Fibroblast of lung (primary cell): ENCODE data around the gene RAI1. TPM values are rescaled to one million over a fixed set of nuclear protein-coding genes. Genes with fewer than 3 reads are reported as not detected.

Source experiments
- DNase-seq, 2 donors: peaks; one replicate each; pipeline versions ENCODE4 v3.0.0 to v3.0.0-alpha.2; 2010; ENCODE audit warnings: low read depth in 2 of 2
- H2AFZ ChIP-seq: 2 replicates; pipeline ENCODE4 v1.5.1; 2012; ENCODE audit warnings: low read length, control low read depth, inconsistent platforms
- H3K27ac ChIP-seq: 2 replicates; pipeline ENCODE4 v1.5.1; 2011; ENCODE audit warnings: low read length, control low read depth; ENCODE audit not compliant: insufficient read depth
- H3K27me3 ChIP-seq: 2 replicates; pipeline ENCODE4 v1.5.1; 2011; ENCODE audit warnings: mild to moderate bottlenecking, low read length; ENCODE audit not compliant: control insufficient read depth, insufficient read depth
- H3K36me3 ChIP-seq: 2 replicates; pipeline ENCODE4 v1.5.1; 2011; ENCODE audit warnings: low read length; ENCODE audit not compliant: control insufficient read depth, insufficient read depth
- H3K4me1 ChIP-seq: 2 replicates; pipeline ENCODE4 v1.5.1; 2011; ENCODE audit warnings: low read length; ENCODE audit not compliant: control insufficient read depth, insufficient read depth; ENCODE audit errors: extremely low read depth
- H3K4me2 ChIP-seq: 2 replicates; pipeline ENCODE4 v1.5.1; 2011; ENCODE audit warnings: low read length, control low read depth; ENCODE audit not compliant: insufficient read depth; ENCODE audit errors: extremely low read depth
- H3K4me3 ChIP-seq, 4 experiments: fragments of 200-600 bp in 1 of 4; sonication (generic) in 1 of 4; replicated peaks in 1 of 4; 2 replicates each; pipeline ENCODE4 v1.5.1; 2011 to 2016; ENCODE audit warnings: low read length in 4 of 4, low read depth in 3 of 4, mild to moderate bottlenecking in 3 of 4, control low read depth in 2 of 4, inconsistent platforms in 1 of 4, mixed read lengths in 1 of 4; ENCODE audit not compliant: insufficient read depth in 1 of 4; ENCODE audit errors: control extremely low read depth in 1 of 4
- H3K79me2 ChIP-seq: 2 replicates; pipeline ENCODE4 v1.5.1; 2012; ENCODE audit warnings: mild to moderate bottlenecking, low read length, inconsistent platforms; ENCODE audit not compliant: control insufficient read depth, insufficient read depth
- H3K9ac ChIP-seq: 2 replicates; pipeline ENCODE4 v1.5.1; 2011; ENCODE audit warnings: mild to moderate bottlenecking, low read length, control low read depth; ENCODE audit not compliant: insufficient read depth
- H3K9me3 ChIP-seq: 2 replicates; pipeline ENCODE4 v1.5.1; 2012; ENCODE audit warnings: low read depth, low read length; ENCODE audit not compliant: control insufficient read depth, insufficient read depth
- H4K20me1 ChIP-seq: 2 replicates; pipeline ENCODE4 v1.5.1; 2011; ENCODE audit warnings: low read length; ENCODE audit not compliant: control insufficient read depth, insufficient read depth; ENCODE audit errors: extremely low read depth
- EZH2 ChIP-seq: IDR thresholded peaks from 2 replicates; pipeline ENCODE4 v1.5.1; 2012; ENCODE audit warnings: low read length, control low read depth, mild to moderate bottlenecking; ENCODE audit errors: missing control alignments
- polyA plus RNA-seq, 2 donors: library from polyadenylated mRNA; depleted of rRNA in 1 of 2; stranded (reverse) in 1 of 2; unstranded in 1 of 2; fragments of >200 nt; gene quantifications; 2 replicates each; pipeline ENCODE4 v1.2.1, GENCODE V29; 2011 to 2012; ENCODE audit warnings: missing spikeins in 1 of 2
- total RNA-seq: library from RNA; depleted of rRNA; stranded (reverse); fragments of >200 nt; gene quantifications from 2 replicates; pipeline ENCODE4 v1.2.1, GENCODE V29; 2014
- TF ChIP-seq, protein P1 (sequence below), 2 donors: IDR thresholded peaks in 1 of 2; conservative IDR thresholded peaks in 1 of 2; 1 replicate in 1 of 2; 2 replicates in 1 of 2; pipeline ENCODE4 v1.5.1; 2011 to 2012; ENCODE audit warnings: low read length in 2 of 2, control low read depth in 1 of 2, inconsistent platforms in 1 of 2, low read depth in 1 of 2, mild to moderate bottlenecking in 1 of 2

Gene RAI1
- total and polyA plus RNA-seq, 2 donors (not counting 1 experiment from before 2014, with no cell fraction given): 2.1 to 6.6 TPM

DNA sequence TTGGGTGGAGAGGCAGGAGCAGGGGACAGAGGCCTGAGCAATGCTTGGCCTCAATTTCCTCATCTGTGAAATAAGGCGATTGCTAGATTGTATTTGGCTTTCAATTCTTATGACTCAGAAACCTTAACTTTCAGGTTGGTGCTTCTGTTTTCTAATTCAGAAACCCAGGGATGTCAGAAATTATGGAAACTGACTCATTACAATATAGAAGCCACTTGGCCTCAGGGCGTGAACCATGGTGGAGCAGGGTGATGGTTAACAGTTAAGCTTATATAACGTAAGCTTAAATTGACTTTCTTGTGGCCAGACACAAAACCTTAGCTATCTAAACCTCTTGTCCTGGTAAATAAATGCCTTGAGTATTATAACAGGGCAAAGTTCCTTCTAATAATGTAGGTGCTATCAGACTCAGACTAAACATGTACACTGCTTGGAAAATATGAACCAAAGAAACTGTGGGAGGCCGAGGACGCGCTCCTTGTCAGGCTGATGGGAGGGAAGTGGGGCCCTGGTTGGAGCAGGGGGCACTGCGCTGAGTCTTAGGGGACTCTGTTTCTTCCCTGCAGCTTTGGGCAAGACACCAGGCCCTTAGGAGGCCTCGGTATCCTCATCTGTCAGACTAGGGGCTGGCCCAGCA, 172.7 kb downstream of the RAI1 start:
- H3K4me3 ChIP-seq: no peak overlapping the region
- H2AFZ ChIP-seq: no peak overlapping the region
- no peak for DNase-seq
- no peak overlapping the region for H3K9ac ChIP-seq
- H3K36me3 ChIP-seq: no peaks in the 10 kb centered on the region
- TF ChIP-seq, protein P1, sequence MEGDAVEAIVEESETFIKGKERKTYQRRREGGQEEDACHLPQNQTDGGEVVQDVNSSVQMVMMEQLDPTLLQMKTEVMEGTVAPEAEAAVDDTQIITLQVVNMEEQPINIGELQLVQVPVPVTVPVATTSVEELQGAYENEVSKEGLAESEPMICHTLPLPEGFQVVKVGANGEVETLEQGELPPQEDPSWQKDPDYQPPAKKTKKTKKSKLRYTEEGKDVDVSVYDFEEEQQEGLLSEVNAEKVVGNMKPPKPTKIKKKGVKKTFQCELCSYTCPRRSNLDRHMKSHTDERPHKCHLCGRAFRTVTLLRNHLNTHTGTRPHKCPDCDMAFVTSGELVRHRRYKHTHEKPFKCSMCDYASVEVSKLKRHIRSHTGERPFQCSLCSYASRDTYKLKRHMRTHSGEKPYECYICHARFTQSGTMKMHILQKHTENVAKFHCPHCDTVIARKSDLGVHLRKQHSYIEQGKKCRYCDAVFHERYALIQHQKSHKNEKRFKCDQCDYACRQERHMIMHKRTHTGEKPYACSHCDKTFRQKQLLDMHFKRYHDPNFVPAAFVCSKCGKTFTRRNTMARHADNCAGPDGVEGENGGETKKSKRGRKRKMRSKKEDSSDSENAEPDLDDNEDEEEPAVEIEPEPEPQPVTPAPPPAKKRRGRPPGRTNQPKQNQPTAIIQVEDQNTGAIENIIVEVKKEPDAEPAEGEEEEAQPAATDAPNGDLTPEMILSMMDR (conservative IDR thresholded peaks at IDR 0.05 in 1 of 2, IDR thresholded peaks at IDR 0.05 in 1 of 2; ENCODE audit: low read depth in 1 of 2, low read length in 2 of 2): no peak
- no peak for TF ChIP-seq EZH2
- H3K9me3 ChIP-seq: no peaks in the 10 kb centered on the region
- no peak overlapping the region for H3K4me2 ChIP-seq
- H3K79me2 ChIP-seq: no peaks in the 10 kb centered on the region
- peaks cover 21% of the 10 kb centered on the region for H3K4me1 ChIP-seq
- H3K27ac ChIP-seq: no peak overlapping the region
- no peaks in the 10 kb centered on the region for H3K27me3 ChIP-seq
- H4K20me1 ChIP-seq: no peaks in the 10 kb centered on the region

DNA sequence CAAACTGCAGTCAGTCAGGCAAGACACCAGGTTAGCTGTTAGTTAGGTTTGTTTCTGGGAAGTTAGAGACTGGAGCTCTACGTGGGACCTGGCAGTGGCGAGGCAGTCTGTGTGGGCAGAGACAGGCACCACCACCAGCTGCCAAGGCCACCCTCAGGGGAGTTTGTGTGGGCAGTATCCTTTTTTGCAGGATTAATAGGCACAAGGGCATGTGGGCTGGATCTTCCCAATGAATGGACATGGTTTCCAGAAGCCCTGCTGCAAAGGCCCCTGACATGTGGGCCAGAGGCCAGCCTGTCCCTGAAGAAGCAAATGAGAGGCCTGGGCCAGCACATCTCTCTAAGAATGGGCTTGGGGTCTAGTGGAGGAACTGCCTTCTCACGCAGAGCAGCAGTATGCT, 174.7 kb downstream of the RAI1 start:
- Histone ChIP-seq H3K9me3 (no peaks in the 10 kb centered on the region), H3K9ac (no peak overlapping the region), H3K4me3 (no peak overlapping the region), H3K4me1 (peaks cover 8% of the 10 kb centered on the region), H2AFZ (no peak overlapping the region), H3K27ac (no peak overlapping the region), H4K20me1 (no peaks in the 10 kb centered on the region), H3K36me3 (no peaks in the 10 kb centered on the region), H3K79me2 (no peaks in the 10 kb centered on the region), H3K4me2 (no peak overlapping the region), H3K27me3 (no peaks in the 10 kb centered on the region)
- no peak for TF ChIP-seq EZH2
- TF ChIP-seq, protein P1 (conservative IDR thresholded peaks at IDR 0.05 in 1 of 2, IDR thresholded peaks at IDR 0.05 in 1 of 2; ENCODE audit: low read depth in 1 of 2, low read length in 2 of 2): no peak
- no peak for DNase-seq

DNA sequence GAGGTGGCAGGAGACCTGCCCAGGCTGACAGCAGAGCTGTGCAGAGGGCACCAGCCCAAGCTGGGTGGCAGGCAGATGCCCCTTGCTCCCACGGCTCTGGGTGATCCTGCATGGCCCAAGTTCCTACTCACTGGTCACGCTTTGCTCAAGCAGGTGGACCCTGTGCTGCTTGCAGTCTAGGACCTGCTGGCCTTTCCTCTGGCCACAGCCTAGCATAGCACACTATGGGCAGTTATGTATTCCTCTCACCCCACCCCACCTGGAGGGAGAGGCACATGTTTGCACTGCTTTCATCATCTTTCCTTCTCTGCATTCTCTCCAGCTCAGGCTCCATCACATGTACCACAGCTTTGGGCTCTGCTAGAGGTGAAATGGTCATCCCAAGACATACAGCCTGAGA, 175.1 kb downstream of the RAI1 start:
- Histone ChIP-seq H3K4me2 (no peak overlapping the region), H3K36me3 (no peaks in the 10 kb centered on the region), H2AFZ (no peak overlapping the region), H3K4me1 (peaks cover 8% of the 10 kb centered on the region), H3K9ac (no peak overlapping the region), H3K79me2 (no peaks in the 10 kb centered on the region), H3K27ac (no peak overlapping the region), H3K4me3 (no peak overlapping the region), H3K9me3 (no peaks in the 10 kb centered on the region), H3K27me3 (no peaks in the 10 kb centered on the region), H4K20me1 (no peaks in the 10 kb centered on the region)
- TF ChIP-seq EZH2: no peak
- TF ChIP-seq, protein P1 (conservative IDR thresholded peaks at IDR 0.05 in 1 of 2, IDR thresholded peaks at IDR 0.05 in 1 of 2; ENCODE audit: low read depth in 1 of 2, low read length in 2 of 2): no peak
- no peak for DNase-seq
